RWPE2 (cell line): ENCODE results near the gene SOCS1.
"Not testable (repeated sequence)": the region's sequence is repeated elsewhere in the genome, so short reads cannot be mapped to it uniquely, and the experiment has no call there.

Experiments used
- ATAC-seq: fragments of 200-7000 bp; cut with Tn5 transposase; 3 replicates; pipeline ENCODE4 v1.9.1; 2021; ENCODE audit warnings: low read depth
- DNase-seq: peaks from one replicate; pipeline ENCODE4 v3.0.0-alpha.2; 2020; ENCODE audit warnings: low spot score
- H3K27ac ChIP-seq: fragments of 450-650 bp; 2 replicates; pipeline ENCODE4 v1.5.1; 2017; ENCODE audit warnings: mild to moderate bottlenecking; ENCODE audit not compliant: poor library complexity, severe bottlenecking
- H3K27me3 ChIP-seq: fragments of 250-450 bp; sonication (Bioruptor Pico); 2 replicates; pipeline ENCODE4 v1.5.1; 2021; ENCODE audit warnings: mild to moderate bottlenecking, moderate library complexity; ENCODE audit not compliant: insufficient read depth, poor library complexity, severe bottlenecking
- H3K36me3 ChIP-seq: fragments of 250-450 bp; sonication (Bioruptor Pico); 2 replicates; pipeline ENCODE4 v1.5.1; 2020; ENCODE audit warnings: low read depth, mild to moderate bottlenecking, moderate library complexity
- H3K4me1 ChIP-seq: fragments of 250-450 bp; sonication (Bioruptor Pico); 2 replicates; pipeline ENCODE4 v1.5.1; 2021; ENCODE audit warnings: mild to moderate bottlenecking, moderate library complexity; ENCODE audit not compliant: insufficient read depth, poor library complexity, severe bottlenecking
- H3K4me3 ChIP-seq: fragments of 250-450 bp; sonication (Bioruptor Pico); 2 replicates; pipeline ENCODE4 v1.5.1; 2021; ENCODE audit warnings: mild to moderate bottlenecking, moderate library complexity; ENCODE audit not compliant: severe bottlenecking
- H3K9me3 ChIP-seq: fragments of 250-450 bp; sonication (Bioruptor Pico); 2 replicates; pipeline ENCODE4 v1.5.1; 2021; ENCODE audit warnings: mild to moderate bottlenecking, moderate library complexity; ENCODE audit not compliant: severe bottlenecking
- CTCF ChIP-seq: fragments of 450-650 bp; IDR thresholded peaks from one replicate; pipeline ENCODE4 v1.5.1; 2017; ENCODE audit warnings: mild to moderate bottlenecking, moderate library complexity; ENCODE audit not compliant: poor library complexity, severe bottlenecking

The SOCS1 gene

GRCh38 chr16:11291091-11291703 is 35.2 kb upstream of the SOCS1 start:
- H3K36me3 ChIP-seq, result no peaks in the 10 kb centered on the region
- H3K27ac ChIP-seq, result no peak overlapping the region
- no peak for DNase-seq
- TF ChIP-seq CTCF, result no peak
- no peaks in the 10 kb centered on the region for H3K4me1 ChIP-seq
- no peaks in the 10 kb centered on the region for H3K9me3 ChIP-seq
- ATAC-seq, result no peak
- H3K4me3 ChIP-seq, result no peak overlapping the region
- no peaks in the 10 kb centered on the region for H3K27me3 ChIP-seq

- DNase-seq (no peak), ATAC-seq (no peak)
- Histone ChIP-seq H3K27me3 (no peaks in the 10 kb centered on the region), H3K4me1 (no peaks in the 10 kb centered on the region), H3K4me3 (no peak overlapping the region), H3K36me3 (no peaks in the 10 kb centered on the region), H3K9me3 (no peaks in the 10 kb centered on the region), H3K27ac (no peak overlapping the region)
- no peak for TF ChIP-seq CTCF
Observed at GRCh38 chr16:11290102-11290893, 34.3 kb upstream of the SOCS1 start.

GRCh38 chr16:11289696-11290095 is 33.7 kb upstream of the SOCS1 start:
- ATAC-seq, H3K4me1 ChIP-seq, H3K27me3 ChIP-seq: not testable (repeated sequence)

GRCh38 chr16:11289202-11289601 is 33.2 kb upstream of the SOCS1 start:
- H3K4me3 ChIP-seq, result no peak overlapping the region
- no peaks in the 10 kb centered on the region for H3K4me1 ChIP-seq
- no peak overlapping the region for H3K27ac ChIP-seq
- no peaks in the 10 kb centered on the region for H3K36me3 ChIP-seq
- ATAC-seq (no peak), DNase-seq (no peak)
- H3K9me3 ChIP-seq, result no peaks in the 10 kb centered on the region
- no peak for TF ChIP-seq CTCF
- H3K27me3 ChIP-seq, result no peaks in the 10 kb centered on the region

More at GRCh38 chr16:11289696-11290095, 33.7 kb upstream of the SOCS1 start:
- H3K36me3 ChIP-seq, H3K4me3 ChIP-seq, DNase-seq, H3K27ac ChIP-seq, H3K9me3 ChIP-seq: not testable (repeated sequence)

GRCh38 chr16:11285842-11286241 is 29.8 kb upstream of the SOCS1 start:
- H3K4me3 ChIP-seq, result no peak overlapping the region
- no peak for TF ChIP-seq CTCF
- no peaks in the 10 kb centered on the region for H3K4me1 ChIP-seq
- H3K9me3 ChIP-seq, result no peaks in the 10 kb centered on the region
- H3K27me3 ChIP-seq, result no peaks in the 10 kb centered on the region
- no peaks in the 10 kb centered on the region for H3K36me3 ChIP-seq
- ATAC-seq, result no peak
- DNase-seq, result no peak
- H3K27ac ChIP-seq, result no peak overlapping the region
